B cell (primary cell): ENCODE results near the gene JSRP1.

ENCODE experiments used
- CTCF ChIP-seq: fragments of 200-600 bp; IDR thresholded peaks from one replicate; pipeline ENCODE4 v1.8.0; 2022; ENCODE audit warnings: antibody characterized with exemption, mild to moderate bottlenecking
- EZH2 ChIP-seq: IDR thresholded peaks from 2 replicates; pipeline ENCODE4 v1.6.1; 2012; ENCODE audit warnings: borderline replicate concordance, low read depth, mild to moderate bottlenecking, moderate library complexity, low read length; ENCODE audit not compliant: insufficient read depth, poor library complexity, severe bottlenecking

GRCh38 chr19:2247433-2248101 is 8.7 kb downstream of the JSRP1 start:
- TF ChIP-seq CTCF (no peak), EZH2 (no peak)
